ENCODE measurements around the gene TAS1R1. TPM values are rescaled to one million over a fixed set of nuclear protein-coding genes. Genes with fewer than 3 reads are reported as not detected.
A peak's percentile ranks its signal among the peaks of the same experiment; 100 is the strongest.

TAS1R1 gene
- total RNA-seq, 1 experiment from 2014 or later: not detected

DNA sequence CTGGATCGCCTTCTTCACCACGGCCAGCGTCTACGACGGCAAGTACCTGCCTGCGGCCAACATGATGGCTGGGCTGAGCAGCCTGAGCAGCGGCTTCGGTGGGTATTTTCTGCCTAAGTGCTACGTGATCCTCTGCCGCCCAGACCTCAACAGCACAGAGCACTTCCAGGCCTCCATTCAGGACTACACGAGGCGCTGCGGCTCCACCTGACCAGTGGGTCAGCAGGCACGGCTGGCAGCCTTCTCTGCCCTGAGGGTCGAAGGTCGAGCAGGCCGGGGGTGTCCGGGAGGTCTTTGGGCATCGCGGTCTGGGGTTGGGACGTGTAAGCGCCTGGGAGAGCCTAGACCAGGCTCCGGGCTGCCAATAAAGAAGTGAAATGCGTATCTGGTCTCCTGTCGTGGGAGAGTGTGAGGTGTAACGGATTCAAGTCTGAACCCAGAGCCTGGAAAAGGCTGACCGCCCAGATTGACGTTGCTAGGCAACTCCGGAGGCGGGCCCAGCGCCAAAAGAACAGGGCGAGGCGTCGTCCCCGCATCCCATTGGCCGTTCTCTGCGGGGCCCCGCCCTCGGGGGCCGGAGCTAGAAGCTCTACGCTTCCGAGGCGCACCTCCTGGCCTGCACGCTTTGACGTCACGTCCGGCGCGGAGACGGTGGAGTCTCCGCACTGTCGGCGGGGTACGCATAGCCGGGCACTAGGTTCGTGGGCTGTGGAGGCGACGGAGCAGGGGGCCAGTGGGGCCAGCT, 24.4 kb downstream of the TAS1R1 start, which contains the start of gene ZBTB48:
Gene ZBTB48, plus strand, starts transcription at position 621 of the 745 bp plus-strand sequence. CDS start 616 bp downstream, outside the sequence.
- CTCF ChIA-PET: interaction anchor here (0.7 to 0.8 kb wide), 3 partner anchors 20 to 1311 kb away, joined by 3 to 7 read pairs (median 4); no protein-coding TSS in a partner anchor
- POLR2A ChIA-PET: interaction anchor here (0.5 to 0.6 kb wide), 4 partner anchors 13 to 204 kb away, joined by 3 to 8 read pairs (median 6); no protein-coding TSS in a partner anchor
- intact Hi-C loops (cut with micrococcal nuclease; ENCODE audit: unreplicated experiment) (no loop called here), in situ Hi-C loops (cut with HindIII; ENCODE audit: low pct_unique_long_range_greater_than_20kb, low sequenced_read_pairs) (no loop called here)
- peak; percentile 99 for ATAC-seq
- H3K4me1 ChIP-seq (ENCODE audit: control insufficient read depth, insufficient read depth, low read length): peaks cover 23% of the 10 kb centered on the region
- H3K27me3 ChIP-seq (ENCODE audit: control insufficient read depth, insufficient read depth, low read length): no peaks in the 10 kb centered on the region
- peak within 1 kb of the TSS; percentile 93 for H3K27ac ChIP-seq (ENCODE audit: low read length)
- DNase-seq (ENCODE audit: low read depth, low spot score): peak; percentile 81
- H3K9me3 ChIP-seq (ENCODE audit: control insufficient read depth, insufficient read depth, low read depth, low read length): no peaks in the 10 kb centered on the region
- H3K4me3 ChIP-seq (ENCODE audit: low read depth in 2 of 2, low read length in 2 of 2): peak within 1 kb of the TSS; percentile 86 to 90
- H3K36me3 ChIP-seq (ENCODE audit: control insufficient read depth, insufficient read depth, low read length): peaks cover 7% of the 10 kb centered on the region; the same call in 1 of the 2 replicates
- no peak for TF ChIP-seq TCF7L2 (IDR thresholded peaks at IDR 0.05; ENCODE audit: low read depth, low read length)
- TF ChIP-seq, protein P1, sequence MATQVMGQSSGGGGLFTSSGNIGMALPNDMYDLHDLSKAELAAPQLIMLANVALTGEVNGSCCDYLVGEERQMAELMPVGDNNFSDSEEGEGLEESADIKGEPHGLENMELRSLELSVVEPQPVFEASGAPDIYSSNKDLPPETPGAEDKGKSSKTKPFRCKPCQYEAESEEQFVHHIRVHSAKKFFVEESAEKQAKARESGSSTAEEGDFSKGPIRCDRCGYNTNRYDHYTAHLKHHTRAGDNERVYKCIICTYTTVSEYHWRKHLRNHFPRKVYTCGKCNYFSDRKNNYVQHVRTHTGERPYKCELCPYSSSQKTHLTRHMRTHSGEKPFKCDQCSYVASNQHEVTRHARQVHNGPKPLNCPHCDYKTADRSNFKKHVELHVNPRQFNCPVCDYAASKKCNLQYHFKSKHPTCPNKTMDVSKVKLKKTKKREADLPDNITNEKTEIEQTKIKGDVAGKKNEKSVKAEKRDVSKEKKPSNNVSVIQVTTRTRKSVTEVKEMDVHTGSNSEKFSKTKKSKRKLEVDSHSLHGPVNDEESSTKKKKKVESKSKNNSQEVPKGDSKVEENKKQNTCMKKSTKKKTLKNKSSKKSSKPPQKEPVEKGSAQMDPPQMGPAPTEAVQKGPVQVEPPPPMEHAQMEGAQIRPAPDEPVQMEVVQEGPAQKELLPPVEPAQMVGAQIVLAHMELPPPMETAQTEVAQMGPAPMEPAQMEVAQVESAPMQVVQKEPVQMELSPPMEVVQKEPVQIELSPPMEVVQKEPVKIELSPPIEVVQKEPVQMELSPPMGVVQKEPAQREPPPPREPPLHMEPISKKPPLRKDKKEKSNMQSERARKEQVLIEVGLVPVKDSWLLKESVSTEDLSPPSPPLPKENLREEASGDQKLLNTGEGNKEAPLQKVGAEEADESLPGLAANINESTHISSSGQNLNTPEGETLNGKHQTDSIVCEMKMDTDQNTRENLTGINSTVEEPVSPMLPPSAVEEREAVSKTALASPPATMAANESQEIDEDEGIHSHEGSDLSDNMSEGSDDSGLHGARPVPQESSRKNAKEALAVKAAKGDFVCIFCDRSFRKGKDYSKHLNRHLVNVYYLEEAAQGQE (IDR thresholded peaks at IDR 0.05; ENCODE audit: insufficient read depth in 1 of 2, low read depth in 2 of 2, low read length in 1 of 2): no peak
- TF ChIP-seq POLR2AphosphoS5 (IDR thresholded peaks at IDR 0.05; ENCODE audit: low read depth, low read length): peak; percentile 91
- TF ChIP-seq, protein P2, sequence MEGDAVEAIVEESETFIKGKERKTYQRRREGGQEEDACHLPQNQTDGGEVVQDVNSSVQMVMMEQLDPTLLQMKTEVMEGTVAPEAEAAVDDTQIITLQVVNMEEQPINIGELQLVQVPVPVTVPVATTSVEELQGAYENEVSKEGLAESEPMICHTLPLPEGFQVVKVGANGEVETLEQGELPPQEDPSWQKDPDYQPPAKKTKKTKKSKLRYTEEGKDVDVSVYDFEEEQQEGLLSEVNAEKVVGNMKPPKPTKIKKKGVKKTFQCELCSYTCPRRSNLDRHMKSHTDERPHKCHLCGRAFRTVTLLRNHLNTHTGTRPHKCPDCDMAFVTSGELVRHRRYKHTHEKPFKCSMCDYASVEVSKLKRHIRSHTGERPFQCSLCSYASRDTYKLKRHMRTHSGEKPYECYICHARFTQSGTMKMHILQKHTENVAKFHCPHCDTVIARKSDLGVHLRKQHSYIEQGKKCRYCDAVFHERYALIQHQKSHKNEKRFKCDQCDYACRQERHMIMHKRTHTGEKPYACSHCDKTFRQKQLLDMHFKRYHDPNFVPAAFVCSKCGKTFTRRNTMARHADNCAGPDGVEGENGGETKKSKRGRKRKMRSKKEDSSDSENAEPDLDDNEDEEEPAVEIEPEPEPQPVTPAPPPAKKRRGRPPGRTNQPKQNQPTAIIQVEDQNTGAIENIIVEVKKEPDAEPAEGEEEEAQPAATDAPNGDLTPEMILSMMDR (IDR thresholded peaks at IDR 0.05): no peak
- TF ChIP-seq SIN3A (IDR thresholded peaks at IDR 0.05; ENCODE audit: borderline replicate concordance, insufficient read depth, low read depth, low read length): peak; percentile 72; the same call in 1 of the 2 replicates
- BruUV-seq (replicated peaks): no TSS peak

DNA sequence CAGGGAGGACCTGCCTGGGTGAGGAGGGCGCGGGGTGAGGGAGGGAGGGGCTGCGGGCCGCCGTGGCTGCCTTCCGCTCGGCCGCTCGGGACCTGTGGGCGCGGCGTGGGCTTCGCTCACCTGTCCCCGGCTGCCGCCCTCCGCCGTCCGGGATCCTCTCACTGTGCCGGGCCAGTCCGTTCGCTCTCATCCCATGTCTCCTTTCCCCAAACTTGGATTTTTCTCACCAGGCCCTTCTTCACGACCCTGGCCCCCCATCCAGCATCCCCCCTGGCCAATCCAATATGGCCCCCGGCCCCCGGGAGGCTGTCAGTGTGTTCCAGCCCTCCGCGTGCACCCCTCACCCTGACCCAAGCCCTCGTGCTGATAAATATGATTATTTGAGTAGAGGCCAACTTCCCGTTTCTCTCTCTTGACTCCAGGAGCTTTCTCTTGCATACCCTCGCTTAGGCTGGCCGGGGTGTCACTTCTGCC, 25.0 kb downstream of the TAS1R1 start:
- in situ Hi-C loops (cut with HindIII; ENCODE audit: low pct_unique_long_range_greater_than_20kb, low sequenced_read_pairs): no loop called here
- ATAC-seq (peak; percentile 44), DNase-seq (ENCODE audit: low read depth, low spot score) (no peak)
- Histone ChIP-seq H3K9me3 (ENCODE audit: control insufficient read depth, insufficient read depth, low read depth, low read length) (no peaks in the 10 kb centered on the region), H3K27me3 (ENCODE audit: control insufficient read depth, insufficient read depth, low read length) (no peaks in the 10 kb centered on the region), H3K36me3 (ENCODE audit: control insufficient read depth, insufficient read depth, low read length) (peaks cover 7% of the 10 kb centered on the region; the same call in 1 of the 2 replicates), H3K4me3 (ENCODE audit: low read depth in 2 of 2, low read length in 2 of 2) (peak overlapping the region; percentile 86 to 90), H3K4me1 (ENCODE audit: control insufficient read depth, insufficient read depth, low read length) (peaks cover 23% of the 10 kb centered on the region), H3K27ac (ENCODE audit: low read length) (peak overlapping the region; percentile 93)
- BruUV-seq (replicated peaks): TSS peak; percentile 67
- POLR2A ChIA-PET: interaction anchor here (0.5 to 0.7 kb wide), 4 partner anchors 20 to 203 kb away, joined by 3 to 13 read pairs (median 6); no protein-coding TSS in a partner anchor
- CTCF ChIA-PET: interaction anchor here (0.7 to 0.8 kb wide), 3 partner anchors 19 to 1310 kb away, joined by 3 to 7 read pairs (median 4); no protein-coding TSS in a partner anchor
- intact Hi-C loops (cut with micrococcal nuclease; ENCODE audit: unreplicated experiment): no loop called here
- TF ChIP-seq, protein P2 (IDR thresholded peaks at IDR 0.05): no peak
- TF ChIP-seq, protein P1 (IDR thresholded peaks at IDR 0.05; ENCODE audit: insufficient read depth in 1 of 2, low read depth in 2 of 2, low read length in 1 of 2): no peak
- TF ChIP-seq POLR2AphosphoS5 (IDR thresholded peaks at IDR 0.05; ENCODE audit: low read depth, low read length) (no peak), TCF7L2 (IDR thresholded peaks at IDR 0.05; ENCODE audit: low read depth, low read length) (no peak), SIN3A (IDR thresholded peaks at IDR 0.05; ENCODE audit: borderline replicate concordance, insufficient read depth, low read depth, low read length) (peak; percentile 48; the same call in 1 of the 2 replicates)

Data from Panc1 (cell line).